IPS-15b (cell line): ENCODE results near the gene COL19A1.
"Not testable (repeated sequence)": the region's sequence is repeated elsewhere in the genome, so short reads cannot be mapped to it uniquely, and the experiment has no call there.

Experiments
- H3K27me3 ChIP-seq: one replicate; pipeline ENCODE4 v1.6.1; 2013; ENCODE audit warnings: low read length; ENCODE audit not compliant: control insufficient read depth, insufficient read depth
- H3K36me3 ChIP-seq: one replicate; pipeline ENCODE4 v1.6.1; 2013; ENCODE audit warnings: low read length; ENCODE audit not compliant: control insufficient read depth, insufficient read depth
- H3K4me1 ChIP-seq: one replicate; pipeline ENCODE4 v1.6.1; 2013; ENCODE audit warnings: mild to moderate bottlenecking, low read length; ENCODE audit not compliant: control insufficient read depth, insufficient read depth
- H3K4me3 ChIP-seq: one replicate; pipeline ENCODE4 v1.5.1; 2013; ENCODE audit warnings: low read depth, low read length
- H3K9ac ChIP-seq: one replicate; pipeline ENCODE4 v1.6.1; 2013; ENCODE audit warnings: low read depth, mild to moderate bottlenecking, low read length
- H3K9me3 ChIP-seq: one replicate; pipeline ENCODE4 v1.6.1; 2013; ENCODE audit warnings: mild to moderate bottlenecking, low read length; ENCODE audit not compliant: control insufficient read depth, insufficient read depth

Gene COL19A1

DNA sequence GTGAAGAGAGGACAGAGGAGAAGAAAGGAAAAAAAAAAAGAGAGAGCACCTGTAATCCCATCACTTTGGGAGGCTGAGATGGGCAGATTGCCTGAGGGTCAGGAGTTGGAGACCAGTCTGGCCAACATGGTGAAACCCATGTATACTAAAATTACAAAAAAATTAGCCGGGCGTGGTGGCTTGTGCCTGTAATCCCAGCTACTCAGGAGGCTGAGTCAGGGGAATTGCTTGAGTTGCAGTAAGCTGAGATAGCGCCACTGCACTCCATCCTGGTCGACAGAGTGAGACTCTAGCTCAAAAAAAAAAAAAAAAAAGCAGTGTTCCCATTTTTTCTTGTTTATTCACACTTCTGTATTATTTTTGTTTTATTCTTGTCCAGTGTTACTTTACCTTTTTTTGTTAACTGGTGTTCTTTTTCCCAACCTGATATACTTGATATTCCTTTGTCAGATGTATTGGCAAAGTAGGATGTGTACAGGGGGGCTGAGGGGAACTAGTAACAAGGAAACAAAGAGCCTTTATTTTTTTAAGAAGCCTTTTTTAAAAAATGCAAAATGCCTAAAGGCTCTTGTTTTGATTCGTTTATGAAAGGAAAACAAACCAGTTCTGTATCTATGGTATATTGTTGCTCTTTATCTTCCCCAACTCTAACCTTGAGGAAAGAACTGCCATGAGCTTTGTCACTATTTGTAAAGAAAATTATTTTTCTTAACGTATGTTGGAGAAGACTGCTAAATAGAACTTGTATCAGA is 22.3 kb downstream of the COL19A1 start:
- H3K9ac ChIP-seq, result no peak overlapping the region
- no peaks in the 10 kb centered on the region for H3K9me3 ChIP-seq
- no peaks in the 10 kb centered on the region for H3K36me3 ChIP-seq
- no peaks in the 10 kb centered on the region for H3K4me1 ChIP-seq
- H3K27me3 ChIP-seq, result no peaks in the 10 kb centered on the region
- H3K4me3 ChIP-seq, result no peak overlapping the region

DNA sequence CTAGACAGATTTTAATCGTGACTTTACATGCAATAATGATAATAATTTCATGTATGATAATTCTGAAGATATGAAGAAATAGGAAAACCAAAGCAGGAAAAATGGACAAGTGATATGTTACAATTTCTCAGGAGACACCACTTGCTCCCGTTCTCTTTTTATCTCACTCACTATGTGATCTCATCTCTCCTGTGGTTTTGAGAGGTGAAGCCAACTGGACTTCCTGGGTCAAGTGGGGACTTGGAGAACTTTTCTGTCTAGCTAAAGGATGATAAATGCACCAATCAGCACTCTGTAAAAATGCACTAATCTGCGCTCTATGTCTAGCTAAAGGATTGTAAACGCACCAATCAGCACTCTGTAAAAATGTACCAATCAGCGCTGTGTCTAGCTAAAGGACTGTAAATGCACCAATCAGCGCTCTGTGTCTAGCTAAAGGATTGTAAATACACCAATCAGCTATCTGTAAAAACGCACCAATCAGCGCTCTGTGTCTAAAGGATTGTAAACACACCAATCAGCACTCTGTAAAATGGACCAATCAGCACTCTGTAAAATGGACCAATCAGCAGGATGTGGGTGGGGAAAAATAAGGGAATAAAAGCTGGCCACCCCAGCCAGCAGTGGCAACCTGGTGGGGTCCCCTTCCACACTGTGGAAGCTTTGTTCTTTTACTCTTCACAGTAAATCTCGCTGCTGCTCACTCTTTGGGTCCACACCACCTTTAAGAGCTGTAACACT is 23.0 kb downstream of the COL19A1 start:
- H3K9ac ChIP-seq, H3K4me1 ChIP-seq, H3K9me3 ChIP-seq, H3K36me3 ChIP-seq, H3K27me3 ChIP-seq, H3K4me3 ChIP-seq: not testable (repeated sequence)

DNA sequence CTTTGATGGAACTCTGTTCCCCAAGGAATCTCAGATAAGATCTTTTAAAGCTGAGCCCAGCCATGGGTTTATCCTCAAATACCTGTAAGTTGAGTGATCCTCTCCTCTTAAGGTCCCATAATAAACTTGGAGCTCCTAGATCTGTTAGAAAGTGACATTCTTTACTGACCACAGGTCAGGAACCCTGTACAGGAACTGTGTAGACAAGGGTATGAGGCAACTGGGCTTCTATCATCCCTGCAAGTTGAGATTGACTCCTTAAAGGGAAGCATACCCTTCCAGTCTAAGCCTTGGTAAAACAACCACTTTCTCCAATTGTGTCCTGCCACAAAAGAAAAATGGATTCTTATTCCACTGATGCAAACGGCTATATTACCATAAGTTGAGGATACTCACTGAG is 26.2 kb downstream of the COL19A1 start:
- H3K27me3 ChIP-seq, H3K4me3 ChIP-seq, H3K9me3 ChIP-seq, H3K4me1 ChIP-seq, H3K9ac ChIP-seq, H3K36me3 ChIP-seq: not testable (repeated sequence)

DNA sequence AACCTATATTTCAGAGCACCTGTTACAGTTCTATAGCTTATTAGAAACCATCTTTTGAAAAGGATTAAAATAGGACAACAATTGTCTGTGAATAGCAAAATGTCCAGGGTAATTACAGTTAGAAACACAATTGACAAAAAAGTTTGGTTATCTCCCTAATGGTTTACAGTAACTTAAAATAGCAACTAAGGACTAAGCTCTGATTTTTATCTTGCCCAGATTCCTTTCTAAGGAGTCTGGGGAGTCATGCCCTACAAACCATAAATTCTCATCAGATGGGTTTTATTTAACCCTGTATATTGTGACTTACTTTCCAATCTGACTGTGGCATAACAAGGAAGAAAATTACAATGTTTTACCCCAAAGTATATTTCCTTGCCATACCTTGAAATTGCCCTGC is 26.9 kb downstream of the COL19A1 start:
- not testable (repeated sequence) for H3K27me3 ChIP-seq, H3K9ac ChIP-seq, H3K4me3 ChIP-seq

DNA sequence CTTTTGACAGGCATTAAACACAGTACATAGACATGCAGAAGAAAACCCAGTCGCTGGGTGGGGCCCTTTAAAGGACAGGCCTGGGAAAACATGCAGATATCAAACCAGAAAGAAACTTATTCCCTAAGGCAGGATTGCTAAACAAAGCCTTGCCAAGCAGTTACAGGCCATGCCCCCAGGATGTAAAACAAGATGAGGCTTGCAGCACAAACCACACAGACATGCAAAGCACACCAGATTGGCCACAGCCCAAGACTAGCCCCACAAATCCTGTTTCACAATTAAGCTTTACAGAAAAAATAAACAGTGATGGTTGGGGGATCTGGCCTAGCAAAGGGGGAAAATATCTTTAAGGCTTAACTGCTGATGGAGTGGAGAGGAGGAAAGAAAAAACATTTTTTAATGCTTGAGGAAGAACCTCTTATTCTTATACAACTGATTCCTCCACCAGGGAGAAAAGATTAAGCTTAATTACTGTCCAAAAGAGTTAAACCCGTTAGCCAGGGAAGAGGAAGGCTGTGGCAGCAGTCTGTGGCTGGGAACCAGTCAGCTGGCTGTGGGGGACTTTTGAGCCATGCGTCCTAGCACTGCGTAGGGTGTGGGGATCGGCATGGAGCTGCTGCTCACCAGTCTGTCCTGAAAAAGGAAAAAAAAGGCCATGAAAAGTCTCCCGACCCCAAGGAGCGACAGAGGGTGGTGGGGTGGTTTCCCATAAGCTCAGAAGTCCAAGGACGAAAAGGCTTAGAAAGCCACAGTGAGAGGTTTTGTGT is 28.4 kb downstream of the COL19A1 start:
- H3K9me3 ChIP-seq, result no peaks in the 10 kb centered on the region
- no peaks in the 10 kb centered on the region for H3K4me1 ChIP-seq
- H3K9ac ChIP-seq, result no peak overlapping the region
- H3K4me3 ChIP-seq, result no peak overlapping the region
- no peaks in the 10 kb centered on the region for H3K27me3 ChIP-seq
- H3K36me3 ChIP-seq, result no peaks in the 10 kb centered on the region

More for the DNA sequence above, 26.9 kb downstream of the COL19A1 start:
- H3K36me3 ChIP-seq, H3K9me3 ChIP-seq, H3K4me1 ChIP-seq: not testable (repeated sequence)

DNA sequence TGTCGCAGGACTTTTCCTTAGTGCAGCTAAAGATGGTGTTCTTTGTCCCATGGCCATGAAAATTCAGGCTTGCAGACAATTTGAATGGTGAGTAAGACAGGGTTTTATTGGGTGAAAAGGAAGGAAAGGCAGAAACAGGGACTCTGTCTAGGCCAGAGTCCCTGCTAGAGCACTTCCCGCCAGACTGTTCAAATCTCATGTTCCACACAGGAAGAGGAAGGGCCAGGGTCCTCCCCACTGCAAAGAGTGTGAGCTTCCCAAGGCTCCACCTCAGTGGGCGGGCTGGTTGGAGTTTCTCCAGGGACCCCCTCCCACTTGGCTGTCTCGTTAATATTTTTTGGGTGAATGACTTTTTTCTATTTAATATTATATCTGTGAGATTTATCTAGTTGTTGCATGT is 29.0 kb downstream of the COL19A1 start:
- Histone ChIP-seq H3K36me3 (no peaks in the 10 kb centered on the region), H3K9ac (no peak overlapping the region), H3K27me3 (no peaks in the 10 kb centered on the region), H3K9me3 (no peaks in the 10 kb centered on the region), H3K4me1 (no peaks in the 10 kb centered on the region), H3K4me3 (no peak overlapping the region)

DNA sequence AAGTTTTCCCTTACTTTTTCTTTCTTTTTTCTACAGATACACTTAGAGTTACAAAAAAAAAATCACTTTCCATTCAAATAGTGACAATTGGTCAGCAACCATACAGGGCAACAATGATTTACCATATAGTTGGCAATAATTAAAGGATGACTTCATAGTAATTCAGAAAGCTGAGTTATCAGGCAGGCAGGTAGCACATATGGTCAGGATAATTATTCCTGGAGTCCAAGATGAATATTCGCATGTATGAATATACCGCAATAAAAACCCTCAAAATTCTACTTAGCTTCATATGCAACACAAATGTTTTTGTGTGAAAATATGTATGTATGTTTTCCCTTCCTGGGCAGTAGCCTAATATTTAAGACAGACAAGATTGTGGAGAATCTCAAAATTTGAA is 34.5 kb downstream of the COL19A1 start:
- no peak overlapping the region for H3K9ac ChIP-seq
- H3K9me3 ChIP-seq, result no peaks in the 10 kb centered on the region
- H3K27me3 ChIP-seq, result no peaks in the 10 kb centered on the region
- no peaks in the 10 kb centered on the region for H3K36me3 ChIP-seq
- H3K4me3 ChIP-seq, result no peak overlapping the region
- no peaks in the 10 kb centered on the region for H3K4me1 ChIP-seq

DNA sequence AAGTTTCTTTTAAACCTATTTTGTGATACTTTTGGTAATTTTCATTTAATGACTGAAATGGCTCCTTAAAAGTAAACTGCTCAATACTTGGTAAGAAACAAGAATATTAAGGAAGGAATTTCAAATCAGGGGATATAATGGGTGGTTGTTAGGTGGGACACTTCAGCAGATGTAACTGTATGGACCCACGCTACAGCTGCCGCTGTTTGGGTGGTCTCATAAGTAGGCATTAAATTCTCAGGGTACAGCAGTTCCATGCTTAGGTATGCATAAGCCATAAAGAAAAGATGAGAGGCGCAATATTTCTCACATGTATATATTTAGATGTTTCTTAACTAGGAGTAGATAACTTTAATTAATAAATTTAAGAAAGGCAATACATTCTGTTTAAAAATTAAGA is 35.0 kb downstream of the COL19A1 start:
- no peak overlapping the region for H3K4me3 ChIP-seq
- no peaks in the 10 kb centered on the region for H3K27me3 ChIP-seq
- no peaks in the 10 kb centered on the region for H3K4me1 ChIP-seq
- no peak overlapping the region for H3K9ac ChIP-seq
- no peaks in the 10 kb centered on the region for H3K36me3 ChIP-seq
- H3K9me3 ChIP-seq, result no peaks in the 10 kb centered on the region

DNA sequence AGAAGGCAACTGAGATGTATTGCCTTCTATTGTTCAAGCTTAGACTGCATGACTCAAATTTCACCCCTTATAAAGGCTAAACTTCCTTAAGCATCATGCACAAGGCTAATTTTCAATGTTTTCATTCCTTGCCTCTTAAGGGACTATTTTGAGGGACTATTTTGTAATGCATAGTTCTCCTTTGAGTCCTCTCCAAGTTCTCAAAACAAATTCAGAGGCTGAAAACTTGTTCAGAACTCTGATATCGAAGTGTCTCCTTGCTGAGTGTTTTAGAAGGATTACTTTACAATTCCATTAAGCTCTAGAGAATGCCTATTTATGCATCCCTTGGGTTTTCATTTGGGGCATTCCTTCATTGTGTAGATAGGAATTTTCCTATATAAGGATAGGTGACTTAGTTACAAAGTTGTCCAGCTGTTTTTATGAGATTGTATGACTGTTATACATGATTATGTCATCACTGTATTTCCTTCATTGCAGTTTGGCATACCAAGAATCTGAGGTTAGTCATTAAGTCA is 41.7 kb downstream of the COL19A1 start:
- H3K36me3 ChIP-seq, result no peaks in the 10 kb centered on the region

DNA sequence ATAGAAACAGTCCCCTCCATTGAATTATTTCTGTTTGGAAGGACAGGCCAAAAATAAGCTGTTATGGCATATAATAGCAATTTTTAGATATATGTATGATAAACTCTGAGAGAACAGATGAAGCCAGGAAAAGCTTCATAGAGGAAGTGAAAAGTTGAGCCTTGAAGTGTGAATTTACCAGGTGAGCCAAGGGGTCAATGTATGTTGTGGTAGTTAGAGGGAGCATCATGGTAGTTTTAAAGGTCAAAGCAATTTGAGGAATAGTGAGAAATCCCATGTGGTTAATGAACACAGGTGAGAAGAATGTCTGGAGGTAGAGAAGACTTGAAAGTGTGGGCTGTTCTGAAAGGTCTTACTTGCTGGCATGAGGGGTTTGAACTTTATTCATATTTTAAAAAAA is 47.0 kb downstream of the COL19A1 start:
- Histone ChIP-seq H3K4me3 (no peak overlapping the region), H3K9me3 (no peaks in the 10 kb centered on the region), H3K9ac (no peak overlapping the region), H3K36me3 (no peaks in the 10 kb centered on the region), H3K27me3 (no peaks in the 10 kb centered on the region), H3K4me1 (no peaks in the 10 kb centered on the region)

More for the DNA sequence above, 41.7 kb downstream of the COL19A1 start:
- no peak overlapping the region for H3K4me3 ChIP-seq
- H3K27me3 ChIP-seq, result no peaks in the 10 kb centered on the region
- H3K9me3 ChIP-seq, result no peaks in the 10 kb centered on the region
- no peak overlapping the region for H3K9ac ChIP-seq
- no peaks in the 10 kb centered on the region for H3K4me1 ChIP-seq

DNA sequence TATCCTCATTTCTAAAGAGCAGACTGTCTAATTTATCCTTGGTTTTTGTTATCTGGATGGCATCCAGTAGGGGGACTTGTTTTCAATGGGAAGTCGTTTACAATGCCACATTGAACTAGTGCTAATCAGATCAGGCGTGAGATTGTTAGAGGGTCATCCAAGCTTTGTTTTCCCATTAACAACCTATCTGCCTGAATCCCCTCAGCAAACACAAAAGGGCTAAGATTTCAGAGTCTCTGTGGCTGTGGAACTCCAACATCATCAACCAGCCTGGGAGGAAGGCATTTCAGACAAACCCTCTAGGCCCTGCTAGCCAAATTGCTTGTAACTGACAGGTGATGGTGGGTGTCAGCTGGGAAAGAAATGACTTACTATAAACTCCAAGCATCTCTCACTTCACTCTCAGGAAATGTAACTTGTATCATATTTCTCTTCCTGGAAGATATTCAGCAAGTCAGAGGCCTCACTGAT is 47.7 kb downstream of the COL19A1 start:
- Histone ChIP-seq H3K4me3 (no peak overlapping the region), H3K36me3 (no peaks in the 10 kb centered on the region)

More for the DNA sequence above, 47.7 kb downstream of the COL19A1 start:
- no peaks in the 10 kb centered on the region for H3K27me3 ChIP-seq
- H3K9ac ChIP-seq, result no peak overlapping the region
- H3K4me1 ChIP-seq, result no peaks in the 10 kb centered on the region
- no peaks in the 10 kb centered on the region for H3K9me3 ChIP-seq
